KMS-11 (cell line): ENCODE results near the gene LMLN.
A peak's percentile ranks its signal among the peaks of the same experiment; 100 is the strongest.
"Not testable (repeated sequence)": the region's sequence is repeated elsewhere in the genome, so short reads cannot be mapped to it uniquely, and the experiment has no call there.

ENCODE experiments used
- H2AFZ ChIP-seq: fragments of 200-600 bp; sonication (generic); 2 replicates; pipeline ENCODE4 v1.6.1; 2016; ENCODE audit warnings: antibody characterized with exemption, mixed run types, low read depth
- H3K27ac ChIP-seq: fragments of 200-600 bp; sonication (generic); 2 replicates; pipeline ENCODE4 v1.6.1; 2016; ENCODE audit warnings: mild to moderate bottlenecking, mixed run types
- H3K27me3 ChIP-seq: fragments of 200-600 bp; sonication (generic); 2 replicates; pipeline ENCODE4 v1.6.1; 2017; ENCODE audit warnings: mild to moderate bottlenecking, low read depth, mixed run types, moderate library complexity; ENCODE audit not compliant: insufficient read depth
- H3K36me3 ChIP-seq: fragments of 200-600 bp; sonication (generic); 2 replicates; pipeline ENCODE4 v1.6.1; 2017; ENCODE audit warnings: mild to moderate bottlenecking, mixed run types; ENCODE audit not compliant: insufficient read depth
- H3K4me1 ChIP-seq: fragments of 200-600 bp; sonication (generic); 2 replicates; pipeline ENCODE4 v1.6.1; 2016; ENCODE audit warnings: mild to moderate bottlenecking, low read depth, mixed run types; ENCODE audit not compliant: poor library complexity, severe bottlenecking
- H3K4me2 ChIP-seq: fragments of 200-600 bp; sonication (generic); 2 replicates; pipeline ENCODE4 v1.7.0; 2016; ENCODE audit warnings: mild to moderate bottlenecking, mixed run types
- H3K4me3 ChIP-seq: fragments of 200-600 bp; sonication (generic); IDR thresholded peaks from 2 replicates; pipeline ENCODE4 v1.6.1; 2017; ENCODE audit warnings: low read depth, low read length, mixed read lengths; ENCODE audit not compliant: insufficient read depth
- H3K79me2 ChIP-seq: fragments of 200-600 bp; sonication (generic); 2 replicates; pipeline ENCODE4 v1.6.1; 2016; ENCODE audit warnings: low read depth, mixed run types; ENCODE audit not compliant: insufficient read depth
- H3K9ac ChIP-seq: fragments of 200-600 bp; sonication (generic); 2 replicates; pipeline ENCODE4 v1.6.1; 2016; ENCODE audit warnings: mild to moderate bottlenecking, mixed run types
- H4K20me1 ChIP-seq: fragments of 200-600 bp; sonication (generic); 2 replicates; pipeline ENCODE4 v1.6.1; 2016; ENCODE audit warnings: mild to moderate bottlenecking, mixed run types; ENCODE audit not compliant: insufficient read depth
- CTCF ChIP-seq: fragments of 200-600 bp; sonication (generic); conservative IDR thresholded peaks from 2 replicates; pipeline ENCODE4 v1.6.1; 2017; ENCODE audit warnings: low read depth, mild to moderate bottlenecking, antibody characterized with exemption, low read length, moderate library complexity, mixed read lengths

LMLN gene

GRCh38 chr3:197960694-197961581, 921 bp downstream of the LMLN start:
- no peak for TF ChIP-seq CTCF
- no peaks in the 10 kb centered on the region for H4K20me1 ChIP-seq
- H3K27ac ChIP-seq = peak overlapping the region; percentile 34
- H3K4me3 ChIP-seq = peak overlapping the region; percentile 91
- peak overlapping the region; percentile 48 for H3K9ac ChIP-seq
- peaks cover 15% of the 10 kb centered on the region for H3K4me1 ChIP-seq
- peak overlapping the region; percentile 57 for H3K4me2 ChIP-seq
- no peaks in the 10 kb centered on the region for H3K79me2 ChIP-seq
- no peaks in the 10 kb centered on the region for H3K27me3 ChIP-seq
- H2AFZ ChIP-seq = peak overlapping the region; percentile 74
- H3K36me3 ChIP-seq = peaks cover 3% of the 10 kb centered on the region; the same call in 1 of the 2 replicates

- Histone ChIP-seq H3K9ac (no peak overlapping the region), H3K4me1 (peaks cover 15% of the 10 kb centered on the region), H3K79me2 (no peaks in the 10 kb centered on the region), H3K4me3 (no peak overlapping the region), H3K27me3 (no peaks in the 10 kb centered on the region), H2AFZ (no peak overlapping the region), H3K36me3 (no peaks in the 10 kb centered on the region), H3K27ac (no peak overlapping the region), H3K4me2 (peak overlapping the region; percentile 57; the same call in 1 of the 2 replicates), H4K20me1 (no peaks in the 10 kb centered on the region)
- no peak for TF ChIP-seq CTCF
These were observed 1.5 kb downstream of the LMLN start for GRCh38 chr3:197961582-197961945.

GRCh38 chr3:197963019-197963637, 3.1 kb downstream of the LMLN start:
- Histone ChIP-seq H3K4me3 (no peak overlapping the region), H3K36me3 (no peaks in the 10 kb centered on the region), H2AFZ (no peak overlapping the region), H3K4me2 (no peak overlapping the region), H3K27me3 (no peaks in the 10 kb centered on the region), H3K79me2 (no peaks in the 10 kb centered on the region), H4K20me1 (no peaks in the 10 kb centered on the region), H3K9ac (no peak overlapping the region), H3K4me1 (peaks cover 15% of the 10 kb centered on the region), H3K27ac (no peak overlapping the region)
- TF ChIP-seq CTCF = no peak

- H3K79me2 ChIP-seq, H3K4me2 ChIP-seq, H3K27me3 ChIP-seq, H3K9ac ChIP-seq, H3K27ac ChIP-seq, H3K4me1 ChIP-seq, H4K20me1 ChIP-seq, H2AFZ ChIP-seq, H3K4me3 ChIP-seq, H3K36me3 ChIP-seq: not testable (repeated sequence)
These were observed 7.4 kb downstream of the LMLN start for GRCh38 chr3:197967337-197967989.
